GM19452 (cell line): Measurements from ENCODE around the gene ZNF319.
A peak's percentile ranks its signal among the peaks of the same experiment; 100 is the strongest.
"Not testable (repeated sequence)": the region's sequence is repeated elsewhere in the genome, so short reads cannot be mapped to it uniquely, and the experiment has no call there.

Source experiments
- ATAC-seq: cut with Tn5 transposase; IDR thresholded peaks from one replicate; pipeline ENCODE4 v1.9.1; 2021; ENCODE audit not compliant: unreplicated experiment

Gene ZNF319

DNA sequence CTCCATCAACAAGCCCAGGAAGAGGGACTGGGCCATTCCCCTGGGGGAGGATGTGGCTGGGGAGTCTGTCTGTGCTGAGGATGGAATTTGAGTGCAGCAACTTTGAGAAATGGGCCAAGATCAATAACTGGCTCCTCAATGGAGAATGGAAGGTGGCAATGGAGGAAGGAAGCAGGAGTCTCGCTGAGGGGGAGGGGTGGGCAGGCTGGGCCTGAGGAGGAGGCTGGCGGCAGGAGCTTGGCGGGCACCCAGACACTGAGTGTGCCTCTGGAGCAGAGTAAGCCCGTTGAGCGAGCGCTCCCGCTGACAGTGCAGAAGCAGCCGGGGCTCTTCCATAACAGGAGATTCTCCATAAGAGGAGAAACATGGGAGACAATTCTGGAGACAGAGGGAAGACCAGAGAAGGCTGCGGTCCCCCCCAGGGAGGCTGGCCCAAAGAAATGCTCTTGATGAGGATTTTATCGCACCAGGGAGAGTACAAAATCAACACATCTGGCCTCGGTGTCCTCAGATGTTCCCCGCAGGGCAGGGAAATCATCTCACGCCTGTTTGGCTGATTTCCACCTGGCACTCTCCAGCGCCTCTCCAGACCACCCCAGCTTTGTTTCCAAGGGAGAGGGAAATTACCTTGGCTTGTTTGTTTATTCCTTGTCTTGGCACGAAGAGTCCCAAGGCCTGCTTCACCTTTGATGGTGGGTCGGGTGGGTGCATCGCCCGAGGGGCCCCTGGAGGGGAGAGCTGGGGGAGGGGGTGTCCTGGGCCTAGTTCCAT is 22.3 kb upstream of the ZNF319 start:
- no peak for ATAC-seq

DNA sequence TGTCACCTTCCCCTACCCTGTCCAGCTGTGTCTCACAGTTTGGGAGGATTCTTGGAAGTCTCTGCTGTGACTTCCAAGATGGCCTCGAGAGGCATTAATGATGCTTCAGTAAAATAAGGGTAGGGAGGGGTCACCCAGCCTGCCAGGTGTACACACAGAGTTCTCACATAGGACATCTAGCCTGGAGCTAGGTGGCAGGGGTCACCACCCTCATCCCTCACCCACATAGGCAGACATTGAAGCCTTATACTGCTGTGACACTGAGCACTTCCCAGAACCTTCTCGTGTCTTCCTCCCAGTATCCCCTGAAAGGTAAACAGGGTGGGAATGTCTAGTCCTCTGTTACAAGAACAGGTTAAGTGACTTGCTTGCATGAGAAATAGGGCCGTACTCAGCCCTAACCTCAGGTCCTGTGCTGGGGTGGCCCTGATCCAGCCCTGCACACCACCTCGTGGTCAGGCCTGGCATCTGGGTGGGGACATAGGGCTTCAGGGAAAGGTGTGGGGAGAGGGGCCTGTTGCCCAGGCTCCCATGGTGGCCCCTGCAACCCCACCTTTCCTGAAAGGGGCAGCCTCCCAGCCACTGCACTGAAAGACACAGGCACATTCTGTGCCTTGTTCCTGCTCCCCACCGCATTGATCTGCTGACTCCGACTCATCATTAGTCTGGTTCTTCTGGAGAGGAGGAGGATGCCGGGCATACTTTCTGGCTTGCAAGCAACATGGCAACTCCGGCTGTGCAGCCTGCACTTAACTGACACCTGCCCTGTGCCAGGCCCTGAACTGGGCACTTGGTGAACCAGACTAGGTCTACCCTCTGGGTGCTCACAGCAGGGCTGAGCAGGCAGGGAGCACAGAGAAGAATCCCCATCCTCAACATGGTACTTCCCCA is 21.4 kb upstream of the ZNF319 start:
- no peak for ATAC-seq

DNA sequence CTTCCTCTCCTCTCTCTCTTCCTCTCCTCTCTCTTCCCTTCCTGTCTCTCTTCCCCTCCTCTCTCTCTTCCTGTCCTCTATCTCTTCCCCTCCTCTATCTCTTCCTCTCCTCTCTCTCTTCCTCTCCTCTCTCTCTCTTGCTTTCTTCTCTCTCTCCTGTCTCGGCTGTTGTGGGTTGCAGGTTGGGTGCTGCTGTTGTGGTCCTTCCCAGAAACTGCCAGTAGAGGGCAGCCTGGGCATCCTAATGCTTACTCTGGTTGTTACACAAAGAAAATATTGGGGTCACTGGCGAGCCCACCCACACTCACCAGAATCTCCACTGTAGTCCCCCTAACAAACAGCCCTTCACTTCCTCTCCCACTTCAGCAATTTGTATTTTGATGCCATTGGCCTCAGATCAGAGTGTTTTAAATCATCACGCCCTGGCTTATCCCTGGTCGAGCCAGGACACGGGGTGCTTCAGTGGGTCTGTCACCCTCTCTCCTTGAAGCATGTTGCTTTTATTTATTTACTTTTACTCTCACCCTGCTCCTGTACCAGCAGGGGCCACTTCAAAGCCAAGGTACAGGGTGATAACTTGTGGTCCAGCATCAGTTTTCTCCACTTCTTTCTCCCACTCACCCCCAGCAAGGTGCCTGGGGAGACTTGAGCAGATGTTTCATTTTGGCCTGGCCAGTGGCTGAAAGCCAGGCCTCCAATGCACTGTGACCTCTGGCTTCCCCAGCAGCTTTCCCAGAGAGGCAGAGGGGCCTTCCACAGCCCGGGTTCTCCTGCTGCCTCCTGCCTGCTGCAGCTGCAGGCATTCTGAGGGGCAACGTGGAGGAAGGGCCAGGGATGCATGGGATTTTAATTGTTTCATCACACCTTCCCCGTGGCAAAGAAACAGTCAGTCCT is 20.4 kb upstream of the ZNF319 start:
- ATAC-seq = no peak

GRCh38 chr16:58019866-58020538 is 19.5 kb upstream of the ZNF319 start:
- no peak for ATAC-seq

DNA sequence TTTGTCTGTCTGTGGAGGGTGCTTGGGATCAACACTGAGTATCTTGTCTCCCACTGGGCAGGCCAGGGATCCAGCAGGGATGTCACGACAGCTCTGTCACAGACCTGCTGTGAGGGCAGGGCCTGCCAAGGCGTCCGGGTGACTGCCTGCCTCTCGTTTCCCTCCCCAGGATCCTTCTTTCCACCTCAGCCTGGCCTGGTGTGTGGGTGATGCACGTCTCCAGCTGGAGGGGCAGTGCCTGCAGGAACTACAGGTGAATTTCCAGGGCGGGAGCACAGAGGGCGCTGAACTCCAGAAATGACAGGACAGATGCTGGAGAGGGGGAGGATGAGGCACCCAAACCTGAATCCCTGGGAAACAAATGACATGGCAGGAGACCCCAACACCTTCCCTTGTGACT is 18.3 kb upstream of the ZNF319 start:
- no peak for ATAC-seq

DNA sequence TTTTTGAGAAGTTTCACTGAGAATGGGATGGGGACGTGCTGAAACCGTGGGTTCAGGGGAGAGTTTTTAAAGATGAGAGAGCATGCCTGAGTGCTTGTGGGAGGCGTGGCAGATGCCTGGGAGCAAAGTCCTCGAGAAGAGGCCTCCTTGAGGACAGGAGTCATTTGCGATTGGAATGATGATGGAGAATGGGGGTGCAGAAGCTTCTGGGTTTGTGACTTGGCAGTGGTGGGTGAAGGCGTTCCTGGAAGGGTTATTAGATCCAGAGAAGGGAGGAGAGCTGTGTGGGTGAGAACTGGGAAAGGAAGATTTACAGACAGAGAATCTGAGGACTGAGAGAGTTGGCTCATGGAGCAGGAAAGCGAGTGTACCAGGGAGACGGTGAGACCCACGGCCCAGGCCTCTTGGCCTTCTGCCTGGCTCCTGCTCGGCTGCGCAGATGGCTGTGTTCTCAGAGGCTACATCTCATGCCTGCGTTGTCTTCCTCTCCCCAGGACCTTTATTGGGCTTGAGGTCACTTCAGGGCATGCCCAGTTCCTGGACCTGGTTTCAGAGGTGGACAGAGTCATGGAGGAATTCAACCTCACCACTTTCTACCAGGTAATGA is 16.5 kb upstream of the ZNF319 start:
- no peak for ATAC-seq

DNA sequence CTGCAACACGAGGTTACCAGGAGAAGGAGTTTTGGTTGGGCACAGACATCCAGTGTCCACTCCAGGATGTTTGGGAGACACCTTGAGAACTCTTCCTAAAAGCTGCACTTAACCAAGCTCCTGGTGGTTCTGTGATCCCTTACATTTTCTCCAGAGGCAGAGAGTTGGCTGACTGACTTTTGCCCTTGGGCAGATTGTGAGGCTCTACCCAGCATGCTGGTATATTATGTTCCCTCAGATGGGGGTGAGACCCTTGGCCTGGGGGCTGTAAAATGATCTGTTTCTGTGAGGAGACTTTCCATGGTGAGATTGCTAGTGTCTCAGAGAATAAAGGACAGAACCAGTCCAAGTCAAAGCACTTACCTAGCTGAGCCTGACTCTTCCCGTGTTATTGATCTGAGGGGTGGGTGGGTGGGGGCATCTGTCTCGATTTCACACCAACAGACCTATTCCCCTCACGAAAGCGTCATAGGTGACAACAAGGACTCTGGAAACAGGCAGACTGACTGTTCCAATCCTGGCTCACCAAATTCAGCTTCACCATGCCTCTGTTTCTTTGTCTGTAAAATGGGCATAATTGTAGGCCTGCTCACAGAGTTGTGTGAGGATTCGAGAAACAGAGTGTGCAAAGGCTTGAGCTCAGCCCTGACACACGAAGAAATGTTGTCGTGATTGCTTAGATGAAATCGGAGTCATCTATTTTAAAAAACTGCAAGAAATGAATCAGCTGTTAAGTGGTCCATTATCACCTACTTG is 12.9 kb upstream of the ZNF319 start:
- ATAC-seq = no peak

DNA sequence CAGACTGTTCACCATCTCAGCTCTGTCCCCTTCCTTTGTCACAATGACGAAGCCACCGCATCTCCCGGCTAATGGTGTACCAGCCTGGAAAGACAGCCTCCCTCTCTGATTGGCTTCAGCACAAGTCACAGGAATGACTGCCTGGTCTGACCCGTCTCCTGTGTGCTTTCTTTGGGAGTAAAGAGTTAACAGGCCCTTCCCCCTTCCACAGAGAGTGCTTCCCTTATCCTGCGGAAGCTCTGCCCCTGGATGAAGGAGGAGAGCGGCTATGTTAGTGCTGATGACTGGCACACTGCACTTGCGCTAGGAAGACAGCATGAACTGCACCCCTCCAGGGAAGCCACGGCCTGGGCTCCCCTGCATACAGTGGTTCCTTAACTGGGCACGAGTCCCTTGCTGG is 12.0 kb upstream of the ZNF319 start:
- no peak for ATAC-seq

DNA sequence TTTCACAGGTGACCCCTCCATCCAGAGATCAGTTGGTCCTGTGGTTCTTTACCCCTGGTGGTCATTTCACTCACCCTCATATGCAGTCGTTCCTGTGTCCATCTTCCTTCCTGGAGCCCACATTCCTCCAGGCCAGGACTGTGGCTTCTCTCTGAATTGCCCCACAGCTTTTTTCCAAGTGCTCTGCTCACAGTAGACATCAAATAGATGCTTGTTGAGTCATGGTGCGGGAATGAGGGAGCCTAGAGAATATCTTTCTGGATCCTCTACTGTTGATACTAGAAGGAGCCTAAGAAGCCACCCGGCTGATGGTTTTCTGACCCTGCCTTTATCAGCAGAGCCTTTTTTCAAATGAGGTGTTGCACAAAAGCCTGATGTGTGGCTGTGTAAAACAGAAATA is 11.2 kb upstream of the ZNF319 start:
- no peak for ATAC-seq

DNA sequence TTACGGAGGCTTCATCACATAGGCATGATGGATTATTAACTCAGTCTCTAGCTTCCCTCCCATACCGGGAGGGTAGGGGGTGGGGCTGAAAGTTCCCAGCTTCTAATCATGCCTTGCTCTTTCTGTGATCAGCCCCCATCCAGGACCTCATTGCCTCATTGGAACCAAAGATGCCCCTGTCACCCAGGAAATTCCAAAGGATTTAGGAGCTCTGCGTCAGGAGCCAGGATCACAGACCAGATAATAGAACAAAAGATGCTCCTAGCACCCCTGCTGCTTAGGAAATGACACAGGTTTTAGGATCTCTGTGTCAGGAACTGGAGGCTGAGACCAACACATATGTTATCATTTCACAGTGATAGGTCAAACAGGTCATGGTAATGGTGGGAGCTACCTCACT is 10.4 kb upstream of the ZNF319 start:
- ATAC-seq = no peak

- no peak for ATAC-seq
Measured at GRCh38 chr16:58009856-58010416, 9.5 kb upstream of the ZNF319 start.

GRCh38 chr16:58004736-58005135 is 4.3 kb upstream of the ZNF319 start:
- not testable (repeated sequence) for ATAC-seq

GRCh38 chr16:58002936-58003335 is 2.5 kb upstream of the ZNF319 start:
- ATAC-seq = no peak

GRCh38 chr16:58002416-58002800 is 1.9 kb upstream of the ZNF319 start:
- no peak for ATAC-seq

- no peak for ATAC-seq
Measured at GRCh38 chr16:58001781-58002415, 1.4 kb upstream of the ZNF319 start.

DNA sequence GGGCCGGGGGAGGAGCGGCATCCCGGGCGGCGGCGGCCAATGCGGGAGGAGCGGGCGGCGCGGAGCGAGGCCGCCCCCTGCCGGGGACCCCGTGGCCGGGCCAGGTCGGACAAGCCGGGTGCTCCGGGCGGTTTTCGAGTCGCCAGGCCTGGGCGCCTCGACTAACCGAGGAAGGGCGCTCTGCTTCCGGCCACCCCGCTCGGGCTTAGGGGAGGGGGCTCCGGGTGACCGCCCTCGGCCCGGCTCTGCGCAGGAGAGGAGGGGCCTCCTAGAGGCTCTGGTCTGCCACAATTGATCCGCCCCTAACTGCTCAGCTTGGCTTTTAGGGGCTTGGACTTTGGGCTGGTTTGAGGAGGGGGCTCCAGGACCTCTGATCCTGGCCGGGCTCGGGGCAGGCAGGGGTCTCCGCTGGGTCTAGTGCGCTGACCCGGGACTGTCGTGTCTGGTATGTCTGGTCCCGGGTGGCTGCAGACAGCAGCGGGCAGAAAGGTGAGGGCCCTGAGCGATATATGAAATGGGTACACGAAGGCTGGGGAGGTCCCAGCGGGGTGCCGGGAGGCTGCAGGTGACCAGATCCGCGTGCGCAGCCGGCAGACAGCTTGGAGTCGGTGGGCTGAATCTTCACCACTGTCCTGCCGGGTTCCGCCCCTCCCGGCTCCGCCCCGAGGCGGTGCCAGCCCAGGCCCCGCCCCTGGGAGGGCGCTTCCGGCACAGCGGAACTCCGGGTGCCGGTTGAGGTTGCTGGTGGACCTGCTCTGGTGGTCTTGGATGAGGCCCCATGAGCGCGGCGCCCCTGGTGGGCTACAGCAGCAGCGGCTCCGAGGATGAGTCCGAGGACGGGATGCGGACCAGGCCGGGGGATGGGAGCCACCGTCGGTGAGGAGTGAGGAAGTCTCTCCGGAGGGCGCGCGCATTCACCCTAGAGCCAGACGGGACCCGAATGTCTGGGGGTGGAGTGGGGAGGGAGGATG is 519 bp upstream of the ZNF319 start, which contains the start of gene USB1:
USB1 (plus strand) TSS at position 702 of the 971 bp plus-strand sequence; CDS start at position 779, 77 bp downstream.
- peak; percentile 77 for ATAC-seq

- ATAC-seq = no peak
Measured at GRCh38 chr16:57999366-57999970, 1.0 kb downstream of the ZNF319 start.
